GM12892 (cell line): ENCODE data around the gene SIVA1.

ENCODE experiments used
- DNase-seq: peaks from one replicate; pipeline ENCODE4 v3.0.0; 2011; ENCODE audit not compliant: insufficient read length
- FAIRE-seq: peaks from 2 replicates; lab custom pipeline; 2011; peaks lifted over from hg19 to GRCh38; lab: Jason Lieb, UNC
- POLR2A ChIP-seq: IDR thresholded peaks from 2 replicates; pipeline ENCODE4 v1.6.1; 2011; ENCODE audit warnings: low read depth, low read length, control low read depth
- POLR2AphosphoS5 ChIP-seq: IDR thresholded peaks from 2 replicates; pipeline ENCODE4 v1.6.1; 2011; ENCODE audit warnings: low read depth, low read length, control low read depth
- TAF1 ChIP-seq: IDR thresholded peaks from 2 replicates; pipeline ENCODE4 v1.6.1; 2011; ENCODE audit warnings: low read depth, mild to moderate bottlenecking, control low read depth, low read length, borderline replicate concordance

SIVA1 gene

DNA sequence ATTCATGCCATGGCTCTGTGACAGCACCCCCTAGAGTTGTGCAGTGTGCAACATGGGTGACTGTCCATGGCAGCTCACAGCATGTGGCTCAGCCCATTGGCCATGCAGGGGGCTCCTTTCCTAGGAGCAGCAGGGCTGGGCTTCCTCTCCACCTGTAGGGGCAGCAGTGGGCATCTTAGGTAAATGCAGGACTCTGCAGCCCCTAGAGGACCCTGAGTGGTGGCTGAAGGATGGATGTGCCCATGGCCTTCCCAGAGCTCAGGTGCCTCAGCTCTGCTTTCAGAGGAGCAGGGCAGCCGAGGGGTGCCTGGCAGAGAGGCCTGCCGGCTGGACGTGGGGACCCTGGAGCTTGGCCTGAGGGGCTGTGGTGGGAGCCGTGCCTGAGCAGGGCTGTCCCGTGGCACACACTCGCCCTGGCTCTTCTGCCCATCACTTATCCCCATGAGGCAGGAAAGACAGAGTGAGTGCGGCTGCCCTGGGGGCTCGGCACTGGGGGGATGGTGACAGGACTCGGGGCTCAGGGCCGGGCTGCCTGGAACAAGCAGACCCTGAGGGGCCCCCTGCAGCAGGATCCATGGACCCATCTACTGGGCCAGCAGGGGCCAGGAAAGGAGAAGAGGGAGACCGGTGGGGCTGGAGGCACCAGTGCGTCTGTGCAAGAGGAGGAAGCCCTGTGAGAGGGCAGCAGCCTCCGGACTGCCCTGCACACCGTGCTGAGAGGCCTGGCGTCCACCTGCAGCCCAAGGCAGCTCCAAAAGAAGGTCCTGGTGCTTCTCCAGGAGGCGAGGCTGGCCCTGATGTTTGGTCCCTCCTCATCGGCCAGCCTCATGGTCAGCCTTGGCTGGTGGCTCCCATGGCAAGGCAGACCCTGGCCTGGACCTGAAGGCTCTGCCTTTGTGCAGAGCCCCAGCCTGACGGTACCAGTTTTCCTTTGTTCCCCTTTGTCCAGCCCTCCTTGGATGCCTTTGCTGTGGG, 21.3 kb upstream of the SIVA1 start:
- TF ChIP-seq POLR2AphosphoS5, result no peak
- no peak for TF ChIP-seq POLR2A
- no peak for TF ChIP-seq TAF1
- FAIRE-seq (no peak), DNase-seq (no peak)

DNA sequence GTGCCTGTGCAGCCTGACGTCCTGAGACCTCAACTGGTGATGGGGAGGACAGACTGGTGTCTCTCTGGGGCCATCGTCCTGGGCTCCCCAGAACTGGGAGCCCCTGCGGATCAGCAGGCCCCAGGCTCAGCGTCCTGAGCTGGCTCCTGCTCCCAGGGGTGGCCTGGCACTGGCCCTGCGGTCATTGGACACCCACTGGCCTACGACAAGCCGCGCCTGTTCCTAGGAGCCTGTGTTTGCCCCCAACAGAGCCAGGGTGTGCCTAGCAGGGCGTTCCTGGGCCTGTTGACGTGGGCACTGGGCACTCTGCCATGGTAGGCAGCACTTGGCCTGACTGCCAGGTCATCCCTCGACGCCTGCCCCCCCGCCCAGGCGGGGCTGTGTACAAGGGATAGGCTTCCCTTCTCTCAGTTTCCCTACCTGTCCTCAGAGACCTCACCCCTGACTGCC, 20.6 kb upstream of the SIVA1 start:
- FAIRE-seq (no peak), DNase-seq (no peak)
- no peak for TF ChIP-seq POLR2A
- TF ChIP-seq POLR2AphosphoS5, result no peak
- no peak for TF ChIP-seq TAF1

DNA sequence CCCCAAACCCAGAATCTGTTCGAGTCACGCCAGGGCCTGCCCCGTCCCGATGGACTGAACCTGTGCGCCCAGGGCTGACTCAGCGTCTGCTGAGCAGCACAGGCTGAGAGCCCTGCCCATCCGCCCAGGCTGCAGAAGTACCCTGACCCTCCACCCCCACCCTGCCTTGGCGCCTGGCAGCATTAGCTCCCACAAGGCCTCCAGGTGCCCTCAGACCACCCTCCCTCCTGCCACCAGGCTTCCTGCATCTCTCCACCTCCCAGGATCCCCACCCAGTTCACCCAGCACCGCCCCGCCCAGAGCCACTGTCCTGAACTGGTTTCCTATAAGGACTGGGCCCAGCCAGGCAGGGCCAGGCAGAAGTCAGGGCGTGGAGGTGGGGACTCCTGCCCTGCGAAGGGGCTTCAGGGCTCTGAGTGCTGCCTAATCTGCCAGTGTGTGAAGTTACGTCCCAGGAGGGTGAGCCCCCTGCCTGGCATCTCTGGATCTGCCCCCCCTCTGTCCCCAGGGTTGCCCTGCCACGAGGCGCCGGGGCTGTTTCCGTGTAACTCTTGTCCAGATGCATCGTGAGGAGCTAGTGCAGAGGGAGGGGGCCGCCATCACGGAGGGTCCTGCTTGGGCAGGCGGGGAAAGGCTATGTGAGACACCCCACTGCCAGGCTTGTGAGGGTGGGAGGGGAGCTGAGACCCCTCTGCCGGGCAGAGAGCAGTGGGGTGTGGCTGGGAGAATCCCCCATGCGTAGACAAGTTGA, 19.8 kb upstream of the SIVA1 start:
- TF ChIP-seq POLR2AphosphoS5 (no peak), POLR2A (no peak), TAF1 (no peak)
- DNase-seq (no peak), FAIRE-seq (no peak)

DNA sequence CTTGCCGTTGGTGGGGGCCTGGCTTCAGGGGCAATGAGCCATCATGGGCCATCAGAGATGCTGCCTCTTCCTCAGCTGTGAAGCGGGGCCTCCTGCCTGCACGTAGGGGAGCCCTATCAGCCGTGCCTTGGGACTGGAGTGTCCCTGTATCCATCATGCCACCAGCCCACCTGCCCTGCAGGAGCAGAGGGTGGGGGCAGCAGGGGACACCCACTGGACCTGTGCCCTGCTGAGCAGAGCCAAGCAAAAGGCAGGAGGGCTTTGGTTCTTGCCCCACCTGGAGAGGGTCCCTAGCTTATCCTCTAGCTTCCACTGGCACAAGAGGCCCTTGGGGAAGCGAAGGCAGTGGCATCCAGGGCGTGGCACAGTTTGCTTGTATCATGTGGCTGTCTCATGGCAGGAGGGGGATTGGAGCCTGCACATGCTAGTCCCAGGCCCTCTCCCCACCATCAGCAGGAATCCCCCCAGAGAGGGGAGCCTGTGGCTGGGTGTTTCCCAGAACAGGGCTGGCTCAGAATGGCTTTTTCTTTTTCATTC, 18.8 kb upstream of the SIVA1 start:
- TF ChIP-seq TAF1 (no peak), POLR2A (no peak), POLR2AphosphoS5 (no peak)
- FAIRE-seq (no peak), DNase-seq (no peak)

DNA sequence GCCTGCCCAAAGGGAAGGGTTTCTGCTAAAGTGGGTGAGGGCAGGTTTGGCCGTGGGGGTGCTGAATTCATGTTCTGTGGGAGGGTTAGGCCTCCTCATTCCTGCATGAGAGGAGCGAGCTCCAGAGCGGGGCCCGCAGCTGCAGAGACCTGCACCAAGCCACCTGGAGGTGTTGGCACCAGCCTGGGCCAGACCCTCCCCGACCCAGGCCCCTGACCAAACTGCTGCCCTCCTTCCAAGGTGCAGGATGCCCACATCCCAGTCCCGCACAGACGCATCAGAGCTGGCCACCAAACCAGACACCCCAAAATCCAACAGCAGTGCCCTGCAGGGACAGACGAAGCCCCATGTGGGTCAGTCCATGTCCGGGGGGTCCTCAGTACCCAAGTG, 18.4 kb upstream of the SIVA1 start:
- TF ChIP-seq POLR2AphosphoS5, result no peak
- no peak for TF ChIP-seq POLR2A
- DNase-seq (no peak), FAIRE-seq (no peak)

DNA sequence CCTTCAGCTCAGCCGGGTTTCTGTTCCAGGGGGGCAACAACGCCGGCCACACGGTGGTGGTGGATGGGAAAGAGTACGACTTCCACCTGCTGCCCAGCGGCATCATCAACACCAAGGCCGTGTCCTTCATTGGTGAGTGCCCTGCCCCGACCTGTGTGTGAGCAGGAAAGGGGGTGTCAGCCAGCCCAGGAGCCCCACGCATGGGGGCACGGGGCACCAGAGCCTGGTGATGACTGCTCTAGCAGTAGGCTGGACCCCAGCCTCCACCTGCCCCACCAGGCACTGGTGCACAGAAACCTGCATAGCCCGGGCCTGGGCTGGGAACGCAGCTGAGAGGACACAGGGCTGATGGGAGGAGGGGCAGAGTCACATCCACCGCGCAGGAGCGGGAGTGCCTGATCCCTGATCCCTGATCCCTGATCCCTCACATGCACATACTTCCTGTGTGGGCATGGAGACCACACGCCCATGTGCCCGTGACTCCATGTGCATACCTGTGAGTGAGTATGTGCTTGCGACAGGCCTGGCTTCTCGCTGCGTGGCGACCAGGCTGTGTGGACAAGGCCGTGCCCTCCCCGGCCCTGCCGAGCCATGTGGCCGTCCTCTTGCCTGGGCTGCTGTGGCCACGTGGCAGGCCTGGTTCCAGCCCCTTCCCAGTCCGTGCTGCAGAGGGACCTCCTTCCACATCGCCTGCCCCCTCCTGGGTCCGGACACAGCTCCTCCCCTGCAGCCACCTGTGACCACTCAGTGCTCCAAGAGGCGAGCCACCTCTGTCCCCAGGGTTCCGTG, 17.8 kb upstream of the SIVA1 start:
- FAIRE-seq, result no peak
- DNase-seq, result no peak
- TF ChIP-seq POLR2AphosphoS5, result no peak
- TF ChIP-seq POLR2A, result no peak

DNA sequence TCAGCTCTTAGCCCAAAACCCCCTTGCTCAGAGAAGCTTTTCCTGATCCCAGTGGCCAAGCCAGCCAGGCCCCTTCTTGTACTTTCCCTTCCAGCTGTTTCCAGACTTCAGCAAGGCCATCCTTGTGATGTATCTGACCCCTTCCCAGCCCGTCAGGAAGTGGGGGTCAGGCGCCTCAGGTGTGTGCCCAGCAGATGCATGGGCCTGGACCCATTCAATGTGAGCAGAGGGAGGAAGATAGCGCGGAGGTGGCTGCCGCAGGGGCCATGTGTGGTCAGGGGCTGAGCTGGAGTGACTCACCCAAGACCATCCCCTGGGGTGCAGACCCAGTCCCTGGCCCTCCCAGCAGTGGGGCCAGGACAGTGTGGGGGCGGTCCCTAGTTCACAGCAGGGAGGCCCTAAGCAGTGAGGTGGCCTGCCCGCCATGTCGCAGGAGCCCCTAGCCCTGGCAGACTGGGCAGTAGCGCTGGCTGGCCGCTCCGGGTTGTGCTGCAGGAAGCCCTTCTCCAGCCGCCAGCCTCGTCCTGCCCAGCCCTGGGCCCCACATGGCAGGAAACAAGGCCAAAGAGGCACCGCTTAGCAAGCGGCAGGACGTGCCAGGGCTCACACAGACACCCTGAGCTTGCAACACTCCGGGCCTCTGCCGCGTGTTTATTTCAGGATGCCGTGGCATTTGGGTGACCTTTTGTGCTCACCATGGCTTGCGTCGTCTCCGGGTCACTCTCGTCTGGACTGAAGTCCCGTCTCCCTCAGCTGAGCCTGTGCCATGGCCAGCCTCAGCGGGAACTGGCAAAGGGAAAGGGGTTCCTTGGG, 16.9 kb upstream of the SIVA1 start:
- no peak for FAIRE-seq
- DNase-seq, result no peak
- TF ChIP-seq TAF1 (no peak), POLR2AphosphoS5 (no peak), POLR2A (no peak)

DNA sequence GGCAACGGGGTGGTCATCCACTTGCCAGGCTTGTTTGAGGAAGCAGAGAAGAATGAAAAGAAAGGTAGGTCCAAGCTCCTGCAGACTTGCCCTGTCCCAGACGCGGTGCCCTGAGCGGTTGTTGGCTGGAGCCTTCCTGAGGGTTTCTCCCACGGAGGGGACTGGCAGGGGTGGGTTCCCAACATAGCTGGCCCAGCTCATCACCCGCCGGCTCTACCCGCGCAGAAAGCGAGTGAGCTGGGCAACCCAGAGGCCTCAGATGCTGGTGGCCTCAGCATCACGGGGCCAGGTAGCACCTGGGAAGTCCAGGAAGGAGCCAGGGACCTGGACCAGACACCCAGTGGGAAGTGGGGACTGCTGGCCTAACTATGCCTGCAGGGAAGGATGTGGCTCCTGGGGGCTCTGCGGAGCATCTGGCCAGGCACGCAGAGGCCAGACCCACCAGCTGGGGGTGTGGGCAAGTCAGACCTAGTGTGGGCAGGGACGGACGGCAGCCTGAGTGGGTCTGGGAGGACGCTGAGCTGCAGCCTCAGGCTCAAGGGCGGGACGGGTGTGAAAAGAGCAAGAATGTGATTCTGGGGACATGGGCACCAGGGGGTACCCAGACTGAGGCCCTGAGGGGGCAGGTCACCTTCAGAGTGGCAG, 14.4 kb upstream of the SIVA1 start:
- no peak for TF ChIP-seq POLR2A
- no peak for TF ChIP-seq POLR2AphosphoS5
- no peak for TF ChIP-seq TAF1
- FAIRE-seq (no peak), DNase-seq (no peak)

DNA sequence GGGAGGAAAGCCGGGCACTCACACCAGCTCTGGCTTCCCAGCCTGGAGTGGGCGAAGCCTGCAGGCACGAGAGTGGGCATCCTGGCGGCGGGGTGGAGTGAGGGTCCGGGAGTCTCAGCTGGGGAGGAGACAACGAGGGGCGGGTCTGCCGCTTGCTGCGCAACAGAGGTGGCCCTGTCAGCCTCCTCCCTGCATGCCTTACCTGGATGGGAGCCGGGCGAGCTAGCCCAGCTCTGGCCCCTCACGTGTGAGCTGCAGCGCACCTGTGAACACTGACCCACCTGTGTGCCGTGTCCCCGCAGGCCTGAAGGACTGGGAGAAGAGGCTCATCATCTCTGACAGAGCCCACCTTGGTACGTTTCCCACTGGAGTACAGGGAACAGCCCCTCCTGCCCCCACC, 13.9 kb upstream of the SIVA1 start:
- TF ChIP-seq POLR2A (no peak), TAF1 (no peak), POLR2AphosphoS5 (no peak)
- no peak for FAIRE-seq
- DNase-seq, result no peak
